Smooth muscle cell (in vitro differentiated cells): ENCODE data around the gene SP140L. TPM values are rescaled to one million over a fixed set of nuclear protein-coding genes. Genes with fewer than 3 reads are reported as not detected.
"Not testable (repeated sequence)": the region's sequence is repeated elsewhere in the genome, so short reads cannot be mapped to it uniquely, and the experiment has no call there.

ENCODE experiments used
- DNase-seq: peaks from one replicate; lab custom pipeline; 2025; ENCODE audit not compliant: unreplicated experiment; lab: John Stamatoyannopoulos, UW
- H2AFZ ChIP-seq: fragments of 200-600 bp; sonication (generic); 2 replicates; pipeline ENCODE4 v1.6.0; 2016; ENCODE audit warnings: antibody characterized with exemption, low read depth, mild to moderate bottlenecking
- H3F3A ChIP-seq: fragments of 200-600 bp; sonication (generic); 2 replicates; pipeline ENCODE4 v1.6.0; 2017; ENCODE audit warnings: antibody characterized with exemption, low read depth
- H3K27ac ChIP-seq: fragments of 200-600 bp; sonication (generic); 2 replicates; pipeline ENCODE4 v1.5.1; 2016; ENCODE audit warnings: low read depth, mild to moderate bottlenecking
- H3K27me3 ChIP-seq: fragments of 200-600 bp; sonication (generic); 2 replicates; pipeline ENCODE4 v1.6.1; 2016; ENCODE audit warnings: low read depth, mild to moderate bottlenecking
- H3K36me3 ChIP-seq: fragments of 200-600 bp; sonication (generic); 2 replicates; pipeline ENCODE4 v1.5.1; 2016; ENCODE audit warnings: low read depth
- H3K4me1 ChIP-seq: fragments of 200-600 bp; sonication (generic); 2 replicates; pipeline ENCODE4 v1.5.1; 2016; ENCODE audit warnings: low read depth
- H3K4me2 ChIP-seq: fragments of 200-600 bp; sonication (generic); 2 replicates; pipeline ENCODE4 v1.6.0; 2016; ENCODE audit warnings: mild to moderate bottlenecking
- H3K4me3 ChIP-seq: fragments of 200-600 bp; sonication (generic); 2 replicates; pipeline ENCODE4 v1.5.1; 2016; ENCODE audit warnings: mild to moderate bottlenecking
- H3K79me2 ChIP-seq: fragments of 200-600 bp; sonication (generic); 2 replicates; pipeline ENCODE4 v1.6.0; 2016; ENCODE audit warnings: low read depth, mild to moderate bottlenecking
- H3K9ac ChIP-seq: fragments of 200-600 bp; sonication (generic); 2 replicates; pipeline ENCODE4 v1.6.0; 2016; ENCODE audit warnings: low read depth
- H3K9me3 ChIP-seq: fragments of 200-600 bp; sonication (generic); replicated peaks from 2 replicates; pipeline ENCODE4 v1.5.1; 2016; ENCODE audit warnings: low read depth
- H4K20me1 ChIP-seq: fragments of 200-600 bp; sonication (generic); 2 replicates; pipeline ENCODE4 v1.6.0; 2016; ENCODE audit warnings: low read depth
- WGBS: methylation state at CpG from one replicate; pipeline ENCODE4 v1.1.7; 2016; ENCODE audit warnings: low lambda C conversion rate; 5-methylcytosine and 5-hydroxymethylcytosine counted together
- polyA plus RNA-seq: library from polyadenylated mRNA; unstranded; fragments of >200 nt; fragmentation: Nextera tagmentation; extraction: Ambion mirVana; gene quantifications from 2 replicates; pipeline ENCODE4 v1.2.1, GENCODE V29; 2016
- total RNA-seq: library from RNA; depleted of rRNA; stranded (reverse); fragments of >200 nt; gene quantifications from 2 replicates; pipeline ENCODE4 v1.2.3, GENCODE V29; 2014
- TF ChIP-seq, protein P1 (sequence below): fragments of 200-600 bp; sonication (generic); IDR thresholded peaks from 2 replicates; pipeline ENCODE4 v1.5.1; 2017; ENCODE audit warnings: borderline replicate concordance, mild to moderate bottlenecking, antibody characterized with exemption; ENCODE audit not compliant: insufficient read depth, poor library complexity, severe bottlenecking

Gene SP140L
- total and polyA plus RNA-seq, 2 experiments from 2014 or later: 0.90 to 1.6 TPM

DNA sequence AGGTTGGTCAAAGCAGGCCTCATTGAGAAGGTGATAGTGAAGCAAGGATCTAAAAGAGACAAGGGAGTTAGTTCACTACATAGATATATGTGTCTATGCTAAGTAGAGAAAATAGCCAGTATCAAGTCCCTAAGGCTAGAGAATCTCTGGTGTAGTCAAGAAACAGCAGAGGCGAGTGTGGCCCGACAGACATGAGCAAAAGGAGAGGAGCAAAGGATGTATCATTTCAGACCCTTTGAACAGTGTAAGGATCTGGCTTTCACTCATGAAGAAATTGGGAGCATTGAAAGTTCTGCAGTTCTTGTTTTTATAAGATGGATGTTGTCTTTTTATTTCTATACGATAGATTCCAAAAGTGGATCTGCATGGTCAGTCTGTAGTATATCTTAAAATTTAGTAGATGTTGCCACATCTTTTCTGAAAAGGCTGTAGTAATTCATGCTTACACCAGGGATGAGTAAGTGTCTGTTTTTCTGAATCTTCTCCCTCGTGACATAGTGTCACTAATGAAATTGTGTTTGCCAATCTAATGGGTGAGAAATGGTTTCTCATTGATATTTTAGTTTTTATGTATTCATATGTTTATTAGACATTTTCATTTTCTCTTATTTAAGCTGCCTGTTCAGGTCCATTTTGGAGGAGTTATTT, 107.8 kb downstream of the SP140L start:
- no peak overlapping the region for H3K27ac ChIP-seq
- no peaks in the 10 kb centered on the region for H4K20me1 ChIP-seq
- TF ChIP-seq, protein P1, sequence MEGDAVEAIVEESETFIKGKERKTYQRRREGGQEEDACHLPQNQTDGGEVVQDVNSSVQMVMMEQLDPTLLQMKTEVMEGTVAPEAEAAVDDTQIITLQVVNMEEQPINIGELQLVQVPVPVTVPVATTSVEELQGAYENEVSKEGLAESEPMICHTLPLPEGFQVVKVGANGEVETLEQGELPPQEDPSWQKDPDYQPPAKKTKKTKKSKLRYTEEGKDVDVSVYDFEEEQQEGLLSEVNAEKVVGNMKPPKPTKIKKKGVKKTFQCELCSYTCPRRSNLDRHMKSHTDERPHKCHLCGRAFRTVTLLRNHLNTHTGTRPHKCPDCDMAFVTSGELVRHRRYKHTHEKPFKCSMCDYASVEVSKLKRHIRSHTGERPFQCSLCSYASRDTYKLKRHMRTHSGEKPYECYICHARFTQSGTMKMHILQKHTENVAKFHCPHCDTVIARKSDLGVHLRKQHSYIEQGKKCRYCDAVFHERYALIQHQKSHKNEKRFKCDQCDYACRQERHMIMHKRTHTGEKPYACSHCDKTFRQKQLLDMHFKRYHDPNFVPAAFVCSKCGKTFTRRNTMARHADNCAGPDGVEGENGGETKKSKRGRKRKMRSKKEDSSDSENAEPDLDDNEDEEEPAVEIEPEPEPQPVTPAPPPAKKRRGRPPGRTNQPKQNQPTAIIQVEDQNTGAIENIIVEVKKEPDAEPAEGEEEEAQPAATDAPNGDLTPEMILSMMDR: no peak
- no peak for DNase-seq
- H3K36me3 ChIP-seq: no peaks in the 10 kb centered on the region
- H3K27me3 ChIP-seq: no peaks in the 10 kb centered on the region
- H2AFZ ChIP-seq: no peak overlapping the region
- no peaks in the 10 kb centered on the region for H3K9me3 ChIP-seq
- 74% methylated on average over 4 of the region's 4 CpGs for WGBS
- H3K9ac ChIP-seq: no peak overlapping the region
- H3K4me3 ChIP-seq: no peak overlapping the region
- H3K4me2 ChIP-seq: no peak overlapping the region
- no peaks in the 10 kb centered on the region for H3K4me1 ChIP-seq
- no peaks in the 10 kb centered on the region for H3K79me2 ChIP-seq
- no peaks in the 10 kb centered on the region for H3F3A ChIP-seq

DNA sequence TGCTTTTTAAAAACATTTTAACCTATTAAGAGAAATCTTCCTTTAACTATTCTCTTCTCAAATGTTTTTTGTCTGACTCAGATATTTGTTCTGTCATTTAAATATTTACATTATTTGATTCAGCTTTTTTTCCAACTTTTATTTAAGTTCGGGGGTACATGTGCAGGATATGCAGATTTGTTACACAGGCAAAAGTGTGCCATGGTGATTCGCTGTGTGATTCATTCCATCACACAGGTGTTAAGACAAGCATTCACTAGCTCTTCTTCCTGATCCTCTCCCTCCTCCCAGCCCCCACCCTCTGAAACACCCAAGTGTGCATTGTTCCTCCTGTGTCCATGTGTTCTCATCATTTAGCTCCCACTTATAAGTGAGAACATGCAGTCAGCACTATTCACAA, 108.4 kb downstream of the SP140L start:
- Histone ChIP-seq H3F3A (no peaks in the 10 kb centered on the region), H3K4me2 (no peak overlapping the region)
- WGBS: 96% methylated on average over 2 of the region's 2 CpGs

GRCh38 chr2:230439121-230439520, 112.1 kb downstream of the SP140L start:
- not testable (repeated sequence) for H3K9ac ChIP-seq, H3K27me3 ChIP-seq, H3K27ac ChIP-seq, H3K4me2 ChIP-seq, H3K79me2 ChIP-seq, H3K4me1 ChIP-seq, H3F3A ChIP-seq, H4K20me1 ChIP-seq, H2AFZ ChIP-seq, H3K36me3 ChIP-seq, DNase-seq, H3K9me3 ChIP-seq, H3K4me3 ChIP-seq

More for the DNA sequence above, 108.4 kb downstream of the SP140L start:
- no peaks in the 10 kb centered on the region for H3K27me3 ChIP-seq
- no peak overlapping the region for H2AFZ ChIP-seq
- no peaks in the 10 kb centered on the region for H3K36me3 ChIP-seq
- no peak for DNase-seq
- H4K20me1 ChIP-seq: no peaks in the 10 kb centered on the region
- no peaks in the 10 kb centered on the region for H3K9me3 ChIP-seq
- TF ChIP-seq, protein P1: no peak
- no peak overlapping the region for H3K4me3 ChIP-seq
- no peaks in the 10 kb centered on the region for H3K4me1 ChIP-seq
- H3K27ac ChIP-seq: no peak overlapping the region
- no peaks in the 10 kb centered on the region for H3K79me2 ChIP-seq
- H3K9ac ChIP-seq: no peak overlapping the region

DNA sequence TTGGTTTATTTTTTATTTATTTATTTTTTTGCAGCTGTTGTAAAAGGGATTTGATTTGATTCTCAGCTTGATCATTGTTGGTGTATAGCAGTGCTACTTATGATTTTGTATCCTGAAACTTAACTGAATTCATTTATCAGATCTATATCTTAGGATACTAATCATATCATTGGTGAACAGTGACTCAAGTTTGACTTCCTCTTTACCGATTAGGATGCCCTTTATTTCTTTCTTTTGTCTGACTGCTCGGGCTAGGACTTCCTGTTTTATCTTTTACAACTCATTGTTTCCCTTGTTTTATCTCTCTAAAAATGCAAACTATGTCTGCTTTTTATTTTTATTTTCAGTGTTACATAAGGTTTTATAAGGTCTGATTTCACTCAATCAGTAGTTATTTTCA, 112.6 kb downstream of the SP140L start:
- H3K79me2 ChIP-seq: no peaks in the 10 kb centered on the region
- no peak overlapping the region for H3K4me2 ChIP-seq
- TF ChIP-seq, protein P1: no peak
- no peak overlapping the region for H3K4me3 ChIP-seq
- H3K27me3 ChIP-seq: no peaks in the 10 kb centered on the region
- no peaks in the 10 kb centered on the region for H4K20me1 ChIP-seq
- WGBS: 46% methylated on average over 2 of the region's 2 CpGs
- no peaks in the 10 kb centered on the region for H3K4me1 ChIP-seq
- no peak for DNase-seq
- no peak overlapping the region for H3K27ac ChIP-seq
- no peak overlapping the region for H2AFZ ChIP-seq
- H3K9me3 ChIP-seq: no peaks in the 10 kb centered on the region
- no peaks in the 10 kb centered on the region for H3F3A ChIP-seq
- no peaks in the 10 kb centered on the region for H3K36me3 ChIP-seq
- no peak overlapping the region for H3K9ac ChIP-seq
